ENCODE data around the gene MPIG6B.

Gene MPIG6B

DNA sequence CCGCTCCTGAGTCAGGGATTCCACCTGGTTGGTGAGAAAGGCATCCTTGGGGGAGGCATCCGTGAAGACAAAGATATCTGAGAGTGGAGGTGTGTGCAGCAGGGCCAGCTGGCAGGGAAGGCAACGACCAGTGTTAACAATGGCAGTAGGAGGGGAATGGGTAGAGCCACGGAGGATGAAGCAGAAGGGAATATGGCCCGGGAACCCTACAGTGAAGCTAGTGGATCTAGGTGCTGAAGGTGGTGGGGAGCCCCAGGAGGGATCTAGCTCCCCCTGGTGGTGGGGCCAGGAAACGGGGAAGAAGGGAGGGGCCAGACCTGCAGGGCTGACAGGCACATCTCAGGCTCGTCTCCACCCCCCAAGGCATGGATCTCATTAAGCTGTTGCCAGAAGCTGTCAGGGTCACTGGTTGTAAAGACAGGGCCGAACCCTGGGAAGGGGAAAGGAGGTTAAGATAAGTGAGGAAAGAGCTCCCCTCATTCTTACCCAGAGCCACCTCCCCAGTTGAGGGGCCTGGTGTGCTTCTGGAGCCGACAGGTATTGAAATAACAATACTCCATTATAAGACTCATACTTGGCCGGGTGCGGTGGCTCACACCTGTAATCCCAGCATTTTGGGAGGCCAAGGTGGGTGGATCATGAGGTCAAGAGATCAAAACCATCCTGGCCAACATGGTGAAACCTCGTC lies 46.7 kb downstream of the MPIG6B start:
- no peak for DNase-seq

DNA sequence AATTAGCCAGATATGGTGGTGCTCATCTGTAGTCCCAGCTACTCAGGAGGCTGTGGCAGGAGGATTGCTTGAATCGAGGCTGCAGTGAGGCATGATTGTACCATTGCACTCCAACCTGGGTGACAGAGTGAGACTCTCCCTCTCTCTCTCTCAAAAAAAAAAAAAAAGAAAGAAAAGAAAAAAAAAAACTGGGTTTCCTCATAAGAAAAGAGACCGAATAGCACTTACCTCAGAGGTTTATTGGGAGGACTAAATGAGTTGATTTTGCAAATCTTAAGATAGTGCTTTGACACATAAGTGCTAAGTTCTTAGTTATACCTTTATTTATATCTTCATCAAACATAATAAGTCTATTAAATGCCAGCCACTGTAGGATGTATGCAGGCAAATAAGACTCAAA lies 47.7 kb downstream of the MPIG6B start:
- no peak for DNase-seq

DNA sequence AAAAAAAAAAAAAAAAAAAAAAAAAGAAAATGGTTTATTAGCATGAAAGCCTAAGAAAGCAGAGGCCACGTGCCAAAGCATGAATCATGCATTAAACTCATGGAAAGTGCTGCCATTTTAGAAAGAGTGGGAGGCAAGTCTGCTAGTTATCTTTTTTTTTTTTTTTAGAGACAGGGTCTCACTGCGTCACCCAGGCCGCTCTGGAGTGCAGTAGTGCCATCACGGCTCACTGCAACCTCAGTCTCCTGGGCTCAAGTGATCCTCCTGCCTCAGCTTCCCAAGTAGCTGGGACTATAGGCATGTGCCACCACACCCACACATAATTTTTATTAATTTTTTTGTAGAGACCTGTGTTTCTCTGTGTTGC lies 48.8 kb downstream of the MPIG6B start:
- no peak for DNase-seq

DNA sequence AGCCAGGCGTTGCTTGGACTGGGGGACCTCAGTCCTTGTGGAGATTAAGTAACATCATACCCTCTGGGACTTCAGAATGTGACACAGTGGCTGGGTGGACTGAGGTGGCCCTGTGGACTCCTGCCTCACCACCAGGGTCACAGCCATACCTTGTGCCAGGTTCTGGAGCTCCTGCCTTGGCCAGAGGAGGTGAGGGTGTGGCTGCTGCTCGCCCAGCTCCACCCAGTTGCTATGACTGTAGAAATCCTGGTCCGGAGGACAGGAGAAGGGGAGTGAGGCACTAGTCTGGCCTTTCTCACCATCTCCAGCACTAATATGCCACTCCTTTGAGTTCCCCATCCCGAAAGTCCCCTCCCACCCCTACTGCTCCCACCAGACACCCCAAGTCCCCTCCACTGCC lies 52.0 kb downstream of the MPIG6B start:
- DNase-seq = no peak

DNA sequence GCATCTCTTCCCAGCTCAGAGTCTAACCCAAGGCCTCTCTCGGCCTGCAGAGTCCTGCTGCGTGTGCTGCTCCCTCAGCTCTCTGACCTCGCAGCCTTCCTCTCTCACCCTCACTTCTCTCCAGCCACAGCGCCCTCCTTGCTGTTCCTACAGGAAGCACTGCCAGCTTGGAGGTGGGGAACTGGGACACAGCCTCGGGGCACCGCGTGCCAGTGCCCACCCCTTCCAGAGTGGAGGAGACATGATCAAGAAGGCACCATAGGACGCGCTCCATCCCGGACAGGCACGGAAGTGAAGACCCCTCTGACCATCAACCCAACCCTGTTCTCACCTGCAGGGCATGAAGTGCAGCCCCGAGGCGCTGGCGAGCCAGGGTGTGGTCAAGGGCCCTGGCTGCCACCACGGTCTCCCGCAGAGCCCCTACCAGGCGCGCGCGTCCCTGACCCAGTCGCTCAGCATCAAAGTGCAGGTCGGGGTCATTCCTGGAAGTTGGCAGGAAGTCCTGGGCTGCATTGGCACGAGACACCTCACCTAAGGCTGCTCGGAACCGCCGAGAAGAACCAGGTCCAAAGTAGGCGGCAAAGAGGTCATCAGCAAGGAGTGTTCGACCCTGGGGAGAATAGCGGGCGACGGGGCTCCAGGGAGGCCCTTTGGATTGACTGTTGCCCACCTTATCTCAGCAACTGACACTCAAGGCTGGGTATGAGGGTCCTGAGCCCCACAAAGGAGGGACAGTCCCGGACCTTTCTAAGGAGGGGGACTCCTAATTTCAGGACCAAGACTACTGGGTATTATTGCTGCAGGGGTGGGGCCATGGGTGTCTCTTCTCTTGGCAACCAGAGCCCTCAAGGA lies 52.7 kb downstream of the MPIG6B start:
- no peak for DNase-seq
